ENCODE measurements around the gene RANBP9.

RANBP9 gene

DNA sequence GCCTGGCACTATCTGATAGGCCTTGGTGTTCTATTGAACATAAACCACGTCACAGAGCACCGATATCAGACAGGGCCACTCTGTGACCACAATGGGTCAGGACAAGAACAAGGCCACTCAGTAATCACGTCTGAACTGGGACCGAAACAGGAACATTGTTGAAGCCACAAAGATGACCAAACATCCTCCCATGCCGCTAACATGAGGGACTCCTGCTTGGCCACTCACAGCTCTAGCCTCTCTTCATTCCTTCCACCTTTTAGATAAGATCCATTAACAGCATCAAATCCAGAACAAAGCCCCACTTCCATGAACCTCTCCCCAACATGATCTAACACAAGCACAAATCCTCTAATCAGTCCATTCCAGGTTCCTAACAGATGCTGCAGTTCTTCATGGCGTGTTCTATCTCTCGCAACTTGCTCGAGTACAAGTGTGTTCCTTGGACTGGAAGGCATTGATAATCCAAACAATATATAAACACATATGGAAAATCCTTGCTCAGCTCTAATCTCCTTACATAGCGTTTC, 129.9 kb downstream of the RANBP9 start:
- DNase-seq (ENCODE audit: low read depth), result no peak
- H3K4me3 ChIP-seq (ENCODE audit: low read depth, low read length), result no peak overlapping the region
- TF ChIP-seq, protein P1, sequence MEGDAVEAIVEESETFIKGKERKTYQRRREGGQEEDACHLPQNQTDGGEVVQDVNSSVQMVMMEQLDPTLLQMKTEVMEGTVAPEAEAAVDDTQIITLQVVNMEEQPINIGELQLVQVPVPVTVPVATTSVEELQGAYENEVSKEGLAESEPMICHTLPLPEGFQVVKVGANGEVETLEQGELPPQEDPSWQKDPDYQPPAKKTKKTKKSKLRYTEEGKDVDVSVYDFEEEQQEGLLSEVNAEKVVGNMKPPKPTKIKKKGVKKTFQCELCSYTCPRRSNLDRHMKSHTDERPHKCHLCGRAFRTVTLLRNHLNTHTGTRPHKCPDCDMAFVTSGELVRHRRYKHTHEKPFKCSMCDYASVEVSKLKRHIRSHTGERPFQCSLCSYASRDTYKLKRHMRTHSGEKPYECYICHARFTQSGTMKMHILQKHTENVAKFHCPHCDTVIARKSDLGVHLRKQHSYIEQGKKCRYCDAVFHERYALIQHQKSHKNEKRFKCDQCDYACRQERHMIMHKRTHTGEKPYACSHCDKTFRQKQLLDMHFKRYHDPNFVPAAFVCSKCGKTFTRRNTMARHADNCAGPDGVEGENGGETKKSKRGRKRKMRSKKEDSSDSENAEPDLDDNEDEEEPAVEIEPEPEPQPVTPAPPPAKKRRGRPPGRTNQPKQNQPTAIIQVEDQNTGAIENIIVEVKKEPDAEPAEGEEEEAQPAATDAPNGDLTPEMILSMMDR (IDR thresholded peaks at IDR 0.05; ENCODE audit: low read depth, low read length), result no peak
- TF ChIP-seq POLR2A (IDR thresholded peaks at IDR 0.05; ENCODE audit: extremely low read depth, insufficient read length), result no peak
- no peak for TF ChIP-seq MYC (IDR thresholded peaks at IDR 0.05; ENCODE audit: low read depth, low read length)

DNA sequence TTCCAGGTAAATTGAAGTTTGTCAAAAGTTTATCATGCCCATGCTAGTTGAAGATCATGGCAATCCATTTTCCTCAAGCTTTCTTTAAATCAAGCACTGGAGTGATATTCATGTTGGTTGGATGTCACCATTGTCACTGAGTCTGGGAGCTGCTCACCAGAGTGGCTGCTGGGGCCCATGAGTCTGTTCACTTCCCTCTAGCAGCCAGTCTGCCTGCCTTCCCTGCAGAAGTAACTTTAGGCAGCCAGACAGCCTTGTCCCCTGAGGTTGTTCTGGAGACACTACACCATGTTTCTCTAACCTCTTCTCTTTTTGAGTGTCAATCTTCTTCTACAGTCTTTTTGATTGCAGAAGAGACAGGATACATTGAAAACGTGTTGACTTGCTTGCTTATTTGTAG, 131.7 kb downstream of the RANBP9 start:
- H3K4me3 ChIP-seq (ENCODE audit: low read depth, low read length), result no peak overlapping the region
- DNase-seq (ENCODE audit: low read depth), result peak; percentile 69
- TF ChIP-seq, protein P1 (IDR thresholded peaks at IDR 0.05; ENCODE audit: low read depth, low read length), result no peak
- TF ChIP-seq, protein P2, sequence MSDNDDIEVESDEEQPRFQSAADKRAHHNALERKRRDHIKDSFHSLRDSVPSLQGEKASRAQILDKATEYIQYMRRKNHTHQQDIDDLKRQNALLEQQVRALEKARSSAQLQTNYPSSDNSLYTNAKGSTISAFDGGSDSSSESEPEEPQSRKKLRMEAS (IDR thresholded peaks at IDR 0.05; ENCODE audit: low read depth, low read length), result no peak
- no peak for TF ChIP-seq MYC (IDR thresholded peaks at IDR 0.05; ENCODE audit: low read depth, low read length)
- no peak for TF ChIP-seq POLR2A (IDR thresholded peaks at IDR 0.05; ENCODE audit: extremely low read depth, insufficient read length)

DNA sequence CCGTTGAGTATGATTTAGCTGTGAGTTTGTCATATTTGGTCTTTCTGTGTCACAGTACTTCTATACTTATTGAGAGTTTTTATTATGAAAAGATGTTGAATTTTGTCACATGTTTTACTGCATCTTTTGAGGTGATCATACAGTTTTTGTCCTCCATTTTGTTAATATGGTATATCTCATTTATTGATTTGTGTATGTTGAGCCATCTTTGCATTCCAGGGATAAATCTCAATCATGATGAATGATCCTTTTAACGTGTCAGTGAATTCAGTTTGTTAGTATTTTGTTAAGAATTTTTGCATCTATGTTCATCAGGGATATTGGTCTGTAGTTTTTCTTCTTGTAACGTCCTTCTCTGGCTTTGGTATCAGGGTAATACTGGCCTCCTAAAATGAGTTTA, 133.7 kb downstream of the RANBP9 start:
- H3K4me3 ChIP-seq (ENCODE audit: low read depth, low read length), result no peak overlapping the region
- TF ChIP-seq, protein P2 (IDR thresholded peaks at IDR 0.05; ENCODE audit: low read depth, low read length), result no peak
- TF ChIP-seq POLR2A (IDR thresholded peaks at IDR 0.05; ENCODE audit: extremely low read depth, insufficient read length), result no peak
- TF ChIP-seq, protein P1 (IDR thresholded peaks at IDR 0.05; ENCODE audit: low read depth, low read length), result no peak
- TF ChIP-seq MYC (IDR thresholded peaks at IDR 0.05; ENCODE audit: low read depth, low read length), result no peak
- no peak for DNase-seq (ENCODE audit: low read depth)

DNA sequence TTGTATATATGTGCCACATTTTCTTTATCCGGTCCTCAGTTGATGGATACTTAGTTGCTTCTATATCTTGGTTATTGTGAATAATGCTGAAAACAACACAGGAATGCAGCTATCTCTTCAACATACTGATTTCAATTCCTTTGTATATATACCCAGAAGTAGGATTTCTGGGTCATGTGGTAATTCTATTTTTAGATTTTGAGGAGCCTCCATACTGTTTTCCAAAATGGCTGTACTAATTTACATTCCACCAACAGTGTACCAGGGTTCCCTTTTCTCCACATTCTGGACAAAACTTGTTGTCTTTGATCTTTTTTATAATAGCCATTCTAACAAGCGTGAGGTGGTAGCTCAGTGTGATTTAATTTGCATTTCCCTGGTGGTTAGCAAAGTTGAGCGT, 135.6 kb downstream of the RANBP9 start:
- DNase-seq (ENCODE audit: low read depth), result no peak
- no peak overlapping the region for H3K4me3 ChIP-seq (ENCODE audit: low read depth, low read length)
- TF ChIP-seq MYC (IDR thresholded peaks at IDR 0.05; ENCODE audit: low read depth, low read length), result no peak

DNA sequence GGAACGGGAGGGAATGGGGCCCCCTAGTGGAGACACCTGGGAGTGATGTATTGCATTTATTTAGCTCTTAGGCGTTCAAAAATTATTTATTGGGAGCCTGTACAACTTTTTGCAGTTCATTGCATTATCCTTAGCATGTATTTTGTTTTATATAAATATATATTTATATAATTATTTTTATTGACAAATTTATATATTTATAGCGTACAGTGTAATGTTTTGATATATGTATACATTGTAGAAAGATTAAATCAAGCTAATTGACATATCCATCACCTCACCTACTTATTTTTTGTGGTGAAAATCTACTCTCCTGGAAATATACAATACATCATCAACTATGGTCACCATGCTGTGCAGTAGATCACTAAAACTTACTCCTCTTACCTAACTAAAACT, 136.3 kb downstream of the RANBP9 start:
- TF ChIP-seq, protein P1 (IDR thresholded peaks at IDR 0.05; ENCODE audit: low read depth, low read length), result peak; percentile 74
- TF ChIP-seq, protein P2 (IDR thresholded peaks at IDR 0.05; ENCODE audit: low read depth, low read length), result no peak
- peak overlapping the region; percentile 63 for H3K4me3 ChIP-seq (ENCODE audit: low read depth, low read length)

DNA sequence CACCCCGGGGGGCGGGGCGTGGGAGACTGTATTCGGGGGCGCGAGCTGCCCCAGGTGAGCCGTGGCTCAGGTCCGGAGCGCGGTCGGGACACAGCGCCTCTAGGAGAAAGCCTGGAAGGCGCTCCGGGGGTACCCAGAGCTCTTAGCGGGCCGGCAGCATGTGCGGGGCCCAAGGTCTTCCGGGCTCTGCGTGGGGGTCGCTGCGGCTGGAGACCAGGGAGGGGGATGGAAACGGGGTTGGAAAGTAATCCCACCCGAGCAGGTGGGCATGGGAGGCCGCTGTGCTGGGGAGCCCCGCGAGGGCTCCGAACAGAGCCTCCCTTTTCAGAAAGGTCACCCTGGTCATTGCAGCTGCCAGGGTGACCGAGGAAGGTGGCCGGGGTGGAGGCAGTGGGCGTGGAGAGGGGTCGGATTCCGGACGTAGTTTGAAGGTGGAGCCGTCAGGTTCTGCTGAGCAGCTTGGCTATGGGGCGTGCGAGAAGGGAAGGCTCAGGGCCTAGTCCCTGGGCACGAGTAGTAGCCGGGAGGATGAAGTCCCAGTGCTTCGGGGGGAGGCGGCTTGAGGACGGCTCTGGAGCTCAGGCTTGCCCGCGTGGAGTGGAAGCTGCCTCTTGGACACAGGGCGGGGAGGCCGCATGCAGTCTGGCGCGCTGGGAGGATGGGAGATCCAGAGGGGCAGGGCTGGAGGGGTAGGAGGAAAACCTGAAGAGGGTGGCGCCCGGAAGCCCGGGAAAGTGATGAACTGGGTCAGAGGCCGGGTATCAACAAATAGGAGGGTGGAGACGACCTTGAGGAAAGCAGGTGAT, 136.9 kb downstream of the RANBP9 start, which contains the start of gene SIRT5:
Gene SIRT5 (plus strand): TSS at position 31 of the 806 bp plus-strand sequence. CDS start 9,510 bp downstream, outside the sequence.
- peak within 1 kb of the TSS; percentile 63 for H3K4me3 ChIP-seq (ENCODE audit: low read depth, low read length)
- TF ChIP-seq, protein P1 (IDR thresholded peaks at IDR 0.05; ENCODE audit: low read depth, low read length), result no peak
- TF ChIP-seq, protein P2 (IDR thresholded peaks at IDR 0.05; ENCODE audit: low read depth, low read length), result peak; percentile 65
- TF ChIP-seq POLR2A (IDR thresholded peaks at IDR 0.05; ENCODE audit: extremely low read depth, insufficient read length) (peak; percentile 79), MYC (IDR thresholded peaks at IDR 0.05; ENCODE audit: low read depth, low read length) (0 out of 2 replicates have a peak, but pooled peaks have one; percentile 35)
- DNase-seq (ENCODE audit: low read depth), result peak; percentile 92

More for the DNA sequence above, 136.3 kb downstream of the RANBP9 start:
- DNase-seq (ENCODE audit: low read depth), result no peak
